HepG2 (cell line): Measurements from ENCODE around the gene GPATCH4.

Experiments
- EZH2 ChIP-seq: conservative IDR thresholded peaks from 2 replicates; pipeline ENCODE4 v1.6.1; 2012; ENCODE audit warnings: mild to moderate bottlenecking, low read depth, low read length, moderate library complexity
- KDM1A ChIP-seq: IDR thresholded peaks from 2 replicates; pipeline ENCODE4 v1.6.1; 2016; ENCODE audit warnings: missing compliant biosample characterization
- TF ChIP-seq, protein P1 (sequence below): fragments of 450-650 bp; IDR thresholded peaks from 2 replicates; pipeline ENCODE4 v1.6.1; 2016
- TF ChIP-seq, protein P2 (sequence below): sonication (generic); formaldehyde crosslinking; IDR thresholded peaks from 2 replicates; pipeline ENCODE4 v1.5.0; 2020; ENCODE audit warnings: mild to moderate bottlenecking, missing genetic modification reagents, moderate library complexity

- TF ChIP-seq, protein P1, sequence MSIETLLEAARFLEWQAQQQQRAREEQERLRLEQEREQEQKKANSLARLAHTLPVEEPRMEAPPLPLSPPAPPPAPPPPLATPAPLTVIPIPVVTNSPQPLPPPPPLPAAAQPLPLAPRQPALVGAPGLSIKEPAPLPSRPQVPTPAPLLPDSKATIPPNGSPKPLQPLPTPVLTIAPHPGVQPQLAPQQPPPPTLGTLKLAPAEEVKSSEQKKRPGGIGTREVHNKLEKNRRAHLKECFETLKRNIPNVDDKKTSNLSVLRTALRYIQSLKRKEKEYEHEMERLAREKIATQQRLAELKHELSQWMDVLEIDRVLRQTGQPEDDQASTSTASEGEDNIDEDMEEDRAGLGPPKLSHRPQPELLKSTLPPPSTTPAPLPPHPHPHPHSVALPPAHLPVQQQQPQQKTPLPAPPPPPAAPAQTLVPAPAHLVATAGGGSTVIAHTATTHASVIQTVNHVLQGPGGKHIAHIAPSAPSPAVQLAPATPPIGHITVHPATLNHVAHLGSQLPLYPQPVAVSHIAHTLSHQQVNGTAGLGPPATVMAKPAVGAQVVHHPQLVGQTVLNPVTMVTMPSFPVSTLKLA: no peak
- TF ChIP-seq KDM1A (no peak), EZH2 (no peak)
- TF ChIP-seq, protein P2, sequence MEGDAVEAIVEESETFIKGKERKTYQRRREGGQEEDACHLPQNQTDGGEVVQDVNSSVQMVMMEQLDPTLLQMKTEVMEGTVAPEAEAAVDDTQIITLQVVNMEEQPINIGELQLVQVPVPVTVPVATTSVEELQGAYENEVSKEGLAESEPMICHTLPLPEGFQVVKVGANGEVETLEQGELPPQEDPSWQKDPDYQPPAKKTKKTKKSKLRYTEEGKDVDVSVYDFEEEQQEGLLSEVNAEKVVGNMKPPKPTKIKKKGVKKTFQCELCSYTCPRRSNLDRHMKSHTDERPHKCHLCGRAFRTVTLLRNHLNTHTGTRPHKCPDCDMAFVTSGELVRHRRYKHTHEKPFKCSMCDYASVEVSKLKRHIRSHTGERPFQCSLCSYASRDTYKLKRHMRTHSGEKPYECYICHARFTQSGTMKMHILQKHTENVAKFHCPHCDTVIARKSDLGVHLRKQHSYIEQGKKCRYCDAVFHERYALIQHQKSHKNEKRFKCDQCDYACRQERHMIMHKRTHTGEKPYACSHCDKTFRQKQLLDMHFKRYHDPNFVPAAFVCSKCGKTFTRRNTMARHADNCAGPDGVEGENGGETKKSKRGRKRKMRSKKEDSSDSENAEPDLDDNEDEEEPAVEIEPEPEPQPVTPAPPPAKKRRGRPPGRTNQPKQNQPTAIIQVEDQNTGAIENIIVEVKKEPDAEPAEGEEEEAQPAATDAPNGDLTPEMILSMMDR (CRISPR knock-in tag): no peak
Observed at GRCh38 chr1:156640842-156641706, 39.8 kb upstream of the GPATCH4 start.
